Inferior parietal cortex (tissue), 1 donor: Measurements from ENCODE around the gene C1QBP.
"Not testable (repeated sequence)": the region's sequence is repeated elsewhere in the genome, so short reads cannot be mapped to it uniquely, and the experiment has no call there.

Experiments used
- DNase-seq: peaks from one replicate; pipeline ENCODE4 v3.0.0-alpha.2; 2016; ENCODE audit errors: extremely low spot score

C1QBP gene

GRCh38 chr17:5438716-5439445, at the start of gene C1QBP:
Gene C1QBP, minus strand, starts transcription at chr17:5439155. Its CDS starts 82 bp downstream, at chr17:5439073.
- DNase-seq: peak; percentile 95

GRCh38 chr17:5488752-5489151, 49.8 kb upstream of the C1QBP start:
- no peak for DNase-seq

GRCh38 chr17:5486206-5487124, 47.5 kb upstream of the C1QBP start, which contains the start of gene MIS12:
Gene MIS12, plus strand, starts transcription at chr17:5486566. Its CDS starts 2,297 bp downstream, at chr17:5488863.
- peak; percentile 96 for DNase-seq

- DNase-seq: no peak
Observed at GRCh38 chr17:5485270-5486205, 46.6 kb upstream of the C1QBP start, which contains the start of gene DERL2. Gene DERL2, minus strand, starts transcription at chr17:5486178. Its CDS starts 17 bp downstream, at chr17:5486161.

GRCh38 chr17:5481451-5481850, 42.5 kb upstream of the C1QBP start:
- DNase-seq: no peak

GRCh38 chr17:5480962-5481361, 42.0 kb upstream of the C1QBP start:
- no peak for DNase-seq

GRCh38 chr17:5478992-5479391, 40.0 kb upstream of the C1QBP start:
- DNase-seq: no peak

GRCh38 chr17:5473906-5474305, 35.0 kb upstream of the C1QBP start:
- DNase-seq: no peak

- no peak for DNase-seq
Observed at GRCh38 chr17:5472511-5472910, 33.6 kb upstream of the C1QBP start.

- DNase-seq: no peak
Observed at GRCh38 chr17:5468075-5468473, 29.1 kb upstream of the C1QBP start.

- no peak for DNase-seq
Observed at GRCh38 chr17:5467416-5467815, 28.5 kb upstream of the C1QBP start.

- no peak for DNase-seq
Observed at GRCh38 chr17:5466295-5466694, 27.3 kb upstream of the C1QBP start.

- DNase-seq: no peak
Observed at GRCh38 chr17:5464717-5465507, 26.0 kb upstream of the C1QBP start.

GRCh38 chr17:5446786-5447185, 7.8 kb upstream of the C1QBP start:
- DNase-seq: peak; percentile 73

- DNase-seq: no peak
Observed at GRCh38 chr17:5444209-5444608, 5.3 kb upstream of the C1QBP start.

GRCh38 chr17:5443728-5444127, 4.8 kb upstream of the C1QBP start:
- no peak for DNase-seq

GRCh38 chr17:5439446-5439764, 450 bp upstream of the C1QBP start:
- no peak for DNase-seq

- DNase-seq: no peak
Observed at GRCh38 chr17:5437721-5438317, 1.1 kb downstream of the C1QBP start.

- DNase-seq: not testable (repeated sequence)
Observed at GRCh38 chr17:5435781-5436315, 3.1 kb downstream of the C1QBP start.

- DNase-seq: no peak
Observed at GRCh38 chr17:5434984-5435383, 4.0 kb downstream of the C1QBP start.
